ENCODE measurements around the gene OVOL1.

DNA sequence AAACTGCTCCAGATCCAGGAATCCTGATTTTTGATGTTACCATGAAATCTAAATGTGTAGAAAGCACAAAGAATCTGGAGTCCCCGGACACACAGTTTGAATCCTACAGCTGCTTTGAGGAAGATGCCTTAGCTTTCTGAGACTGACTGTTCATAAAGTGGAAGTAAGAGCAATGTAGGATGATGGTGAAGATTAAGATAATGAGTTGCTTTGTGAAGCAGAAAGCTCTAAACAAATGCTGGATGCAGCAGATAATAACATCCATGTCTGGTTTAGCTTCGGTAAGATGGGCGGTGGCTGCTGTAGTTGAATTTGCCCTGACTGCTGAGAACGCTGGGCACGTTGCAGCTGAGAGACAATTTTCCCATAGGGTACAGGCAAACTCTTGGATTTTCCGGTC, 20.1 kb downstream of the OVOL1 start:
- TF ChIP-seq POLR2A (IDR thresholded peaks at IDR 0.05), result no peak
- no peak for TF ChIP-seq CTCF (IDR thresholded peaks at IDR 0.05)
- TF ChIP-seq EP300 (IDR thresholded peaks at IDR 0.05), result no peak
- no peak for TF ChIP-seq POLR2AphosphoS5 (IDR thresholded peaks at IDR 0.05)
